Upper lobe of left lung (tissue), 6 donors: ENCODE data around the gene STUB1. TPM values are rescaled to one million over a fixed set of nuclear protein-coding genes. Genes with fewer than 3 reads are reported as not detected.

Experiments used
- ATAC-seq, 2 donors: fragments of 200-7000 bp; cut with Tn5 transposase; one replicate each; pipeline ENCODE4 v1.9.1; 2022; ENCODE audit warnings: mild to moderate bottlenecking in 2 of 2, moderate library complexity in 2 of 2; ENCODE audit not compliant: low FRiP score in 2 of 2
- DNase-seq, 2 donors: peaks; one replicate each; pipeline ENCODE4 v3.0.0-alpha.2; 2019 to 2020
- H3K27ac ChIP-seq, 4 donors: fragments of 200-600 bp; sonication (generic); one replicate each; pipeline ENCODE4 v1.5.1; 2016 to 2019
- H3K27me3 ChIP-seq, 4 donors: fragments of 200-600 bp; sonication (generic); one replicate each; pipeline ENCODE4 v1.5.1; 2017 to 2019
- H3K36me3 ChIP-seq, 4 donors: fragments of 200-600 bp; sonication (generic); one replicate each; pipeline ENCODE4 v1.5.1; 2016 to 2019
- H3K4me1 ChIP-seq, 4 donors: fragments of 200-600 bp; sonication (generic); one replicate each; pipeline ENCODE4 v1.5.1; 2018 to 2019
- H3K4me3 ChIP-seq, 4 donors: fragments of 200-600 bp; sonication (generic); one replicate each; pipeline ENCODE4 v1.5.1; 2017 to 2019; ENCODE audit warnings: mild to moderate bottlenecking in 2 of 4, moderate library complexity in 1 of 4
- H3K9me3 ChIP-seq, 4 donors: fragments of 200-600 bp; sonication (generic); one replicate each; pipeline ENCODE4 v1.5.1; 2018 to 2019
- EP300 ChIP-seq, 4 donors: sonication (generic); formaldehyde crosslinking; IDR thresholded peaks; one replicate each; pipeline ENCODE4 v1.5.1; 2017; ENCODE audit warnings: antibody characterized with exemption in 4 of 4, control low read depth in 2 of 4
- POLR2A ChIP-seq, 4 donors: fragments of 450-650 bp; IDR thresholded peaks; one replicate each; pipeline ENCODE4 v1.5.1; 2016 to 2017; ENCODE audit warnings: antibody characterized with exemption in 4 of 4, mild to moderate bottlenecking in 2 of 4
- POLR2AphosphoS5 ChIP-seq, 2 donors: sonication (generic); formaldehyde crosslinking; IDR thresholded peaks; one replicate each; pipeline ENCODE4 v1.5.1; 2017; ENCODE audit warnings: antibody characterized with exemption in 2 of 2
- WGBS, 2 donors: methylation state at CpG; one replicate each; pipeline ENCODE4 v1.1.5; 2017 to 2018; 5-methylcytosine and 5-hydroxymethylcytosine counted together
- total RNA-seq, 6 donors: library from RNA; depleted of rRNA in 4 of 6; stranded (reverse); fragments of >200 nt in 4 of 6; gene quantifications; one replicate each; pipeline versions ENCODE4 v1.1.0 to v1.2.1, GENCODE V29; 2016 to 2021
- TF ChIP-seq, protein P1 (sequence below), 6 experiments: fragments of 450-650 bp in 4 of 6; fragments of 200-600 bp in 2 of 6; sonication (generic) in 2 of 6; IDR thresholded peaks; one replicate each; pipeline ENCODE4 v1.5.1; 2016 to 2019; ENCODE audit warnings: antibody characterized with exemption in 6 of 6
- donor health status: DM: no; HTN: no; CAD: no; lungs with moderate emphysema.
- donor health status: DM: no; HTN: yes; CAD: no; lungs with severe emphysema.

STUB1 gene
- total RNA-seq, 6 donors from 2014 or later, result 101 to 186 (median 118) TPM

GRCh38 chr16:693766-694165, 13.6 kb downstream of the STUB1 start:
- Histone ChIP-seq H3K27ac (no peak overlapping the region), H3K36me3 (no peaks in the 10 kb centered on the region), H3K27me3 (peaks cover 0 to 41% (median 25%) of the 10 kb centered on the region in 4 donors), H3K4me3 (peak overlapping the region in 1 of 4 donors; percentile 47), H3K4me1 (peaks cover 33 to 48% (median 44%) of the 10 kb centered on the region in 4 donors), H3K9me3 (no peaks in the 10 kb centered on the region)
- ATAC-seq (no peak), DNase-seq (peak in 1 of 2 donors; percentile 76)
- 9 to 24% methylated on average over 10 to 25 of the region's 37 CpGs for WGBS, 2 donors
- TF ChIP-seq, protein P1, sequence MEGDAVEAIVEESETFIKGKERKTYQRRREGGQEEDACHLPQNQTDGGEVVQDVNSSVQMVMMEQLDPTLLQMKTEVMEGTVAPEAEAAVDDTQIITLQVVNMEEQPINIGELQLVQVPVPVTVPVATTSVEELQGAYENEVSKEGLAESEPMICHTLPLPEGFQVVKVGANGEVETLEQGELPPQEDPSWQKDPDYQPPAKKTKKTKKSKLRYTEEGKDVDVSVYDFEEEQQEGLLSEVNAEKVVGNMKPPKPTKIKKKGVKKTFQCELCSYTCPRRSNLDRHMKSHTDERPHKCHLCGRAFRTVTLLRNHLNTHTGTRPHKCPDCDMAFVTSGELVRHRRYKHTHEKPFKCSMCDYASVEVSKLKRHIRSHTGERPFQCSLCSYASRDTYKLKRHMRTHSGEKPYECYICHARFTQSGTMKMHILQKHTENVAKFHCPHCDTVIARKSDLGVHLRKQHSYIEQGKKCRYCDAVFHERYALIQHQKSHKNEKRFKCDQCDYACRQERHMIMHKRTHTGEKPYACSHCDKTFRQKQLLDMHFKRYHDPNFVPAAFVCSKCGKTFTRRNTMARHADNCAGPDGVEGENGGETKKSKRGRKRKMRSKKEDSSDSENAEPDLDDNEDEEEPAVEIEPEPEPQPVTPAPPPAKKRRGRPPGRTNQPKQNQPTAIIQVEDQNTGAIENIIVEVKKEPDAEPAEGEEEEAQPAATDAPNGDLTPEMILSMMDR (IDR thresholded peaks at IDR 0.05), result no peak
- TF ChIP-seq POLR2A (IDR thresholded peaks at IDR 0.05), result no peak
- no peak for TF ChIP-seq EP300 (IDR thresholded peaks at IDR 0.05)
- TF ChIP-seq POLR2AphosphoS5 (IDR thresholded peaks at IDR 0.05), result no peak

- ATAC-seq (no peak), DNase-seq (peak in 1 of 2 donors; percentile 81)
- Histone ChIP-seq H3K27ac (peak overlapping the region in 1 of 4 donors; percentile 30), H3K4me3 (peak overlapping the region in 3 of 4 donors; percentile 27 to 47 (median 47)), H3K4me1 (peaks cover 27 to 42% (median 38%) of the 10 kb centered on the region in 4 donors), H3K9me3 (no peaks in the 10 kb centered on the region), H3K36me3 (no peaks in the 10 kb centered on the region), H3K27me3 (peaks cover 0 to 41% (median 25%) of the 10 kb centered on the region in 4 donors)
- WGBS, 2 donors, result 6% methylated on average over 33 of the region's 64 CpGs; no CpG with 5 or more reads in 1 of the 2 donors
- TF ChIP-seq POLR2AphosphoS5 (IDR thresholded peaks at IDR 0.05) (no peak), EP300 (IDR thresholded peaks at IDR 0.05) (no peak)
Measured at GRCh38 chr16:694187-694862, 14.1 kb downstream of the STUB1 start.

- DNase-seq, result no peak
- no peaks in the 10 kb centered on the region for H3K36me3 ChIP-seq
- no peak for TF ChIP-seq EP300 (IDR thresholded peaks at IDR 0.05)
- no peak for TF ChIP-seq POLR2A (IDR thresholded peaks at IDR 0.05)
- no peak for TF ChIP-seq POLR2AphosphoS5 (IDR thresholded peaks at IDR 0.05)
- WGBS, 2 donors, result 0% methylated on average over 18 of the region's 37 CpGs; no CpG with 5 or more reads in 1 of the 2 donors
- ATAC-seq, result no peak
- H3K27ac ChIP-seq, result peak overlapping the region in 1 of 4 donors; percentile 30
- peaks cover 23 to 37% (median 32%) of the 10 kb centered on the region in 4 donors for H3K4me1 ChIP-seq
- H3K9me3 ChIP-seq, result no peaks in the 10 kb centered on the region
- H3K4me3 ChIP-seq, result peak overlapping the region in 3 of 4 donors; percentile 27 to 47 (median 47)
- peaks cover 0 to 45% (median 26%) of the 10 kb centered on the region in 4 donors for H3K27me3 ChIP-seq
Measured at GRCh38 chr16:694863-695354, 14.7 kb downstream of the STUB1 start.

- no peaks in the 10 kb centered on the region for H3K9me3 ChIP-seq
- peaks cover 21 to 35% (median 30%) of the 10 kb centered on the region in 4 donors for H3K4me1 ChIP-seq
- peaks cover 0 to 51% (median 30%) of the 10 kb centered on the region in 4 donors for H3K27me3 ChIP-seq
- H3K4me3 ChIP-seq, result peak overlapping the region; percentile 2 to 47 (median 37)
- peak in 1 of 2 donors; percentile 91 for DNase-seq
- 8 to 13% methylated on average over 4 to 35 of the region's 71 CpGs for WGBS, 2 donors
- H3K27ac ChIP-seq, result peak overlapping the region in 1 of 4 donors; percentile 56
- H3K36me3 ChIP-seq, result no peaks in the 10 kb centered on the region
- peak; percentile 11 to 13 for ATAC-seq
- no peak for TF ChIP-seq EP300 (IDR thresholded peaks at IDR 0.05)
- TF ChIP-seq, protein P1 (IDR thresholded peaks at IDR 0.05), result no peak
- no peak for TF ChIP-seq POLR2AphosphoS5 (IDR thresholded peaks at IDR 0.05)
- TF ChIP-seq POLR2A (IDR thresholded peaks at IDR 0.05), result no peak
Measured at GRCh38 chr16:695355-696089, 15.3 kb downstream of the STUB1 start.

DNA sequence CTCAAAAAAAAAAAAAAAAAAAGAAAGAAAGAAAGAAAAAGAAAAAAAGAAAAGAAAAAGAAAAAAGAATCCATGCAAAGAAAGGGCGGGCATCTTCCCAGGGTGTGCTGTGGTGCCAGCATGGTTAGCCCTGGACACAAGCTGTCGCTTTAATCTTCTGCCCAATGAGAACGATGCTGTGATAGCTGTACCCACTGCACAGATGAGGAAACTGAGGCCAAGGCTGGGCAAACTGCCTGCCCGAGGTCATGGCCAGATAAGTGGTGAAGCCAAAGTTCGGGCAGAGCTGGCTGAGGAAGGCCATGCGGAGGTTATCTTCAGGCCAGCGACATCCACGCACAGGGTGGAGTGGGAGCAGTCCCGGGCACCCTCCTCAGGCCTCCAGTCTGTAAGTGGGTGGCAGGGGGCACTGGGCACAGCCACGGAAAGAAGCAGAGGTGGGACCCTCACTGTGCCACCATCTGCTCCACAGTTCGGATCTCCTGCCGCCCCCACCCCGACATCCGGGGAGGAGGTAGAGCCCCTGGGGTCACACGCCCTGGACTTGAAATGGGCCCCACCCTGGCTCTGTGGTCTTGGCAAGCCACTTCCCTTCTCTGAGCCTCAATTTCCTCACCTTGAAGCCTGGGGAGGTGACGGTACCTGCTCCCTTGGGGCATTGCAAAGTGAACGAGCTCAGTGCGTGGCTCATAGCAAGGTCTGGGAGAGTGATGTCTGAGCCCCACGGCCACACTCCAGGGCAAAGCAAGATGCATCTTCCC, 18.9 kb downstream of the STUB1 start:
- Histone ChIP-seq H3K9me3 (no peaks in the 10 kb centered on the region), H3K4me3 (no peak overlapping the region), H3K4me1 (peaks cover 16 to 29% (median 22%) of the 10 kb centered on the region in 4 donors), H3K27me3 (peaks cover 2 to 70% (median 36%) of the 10 kb centered on the region in 4 donors), H3K27ac (no peak overlapping the region), H3K36me3 (no peaks in the 10 kb centered on the region)
- ATAC-seq, result no peak
- DNase-seq, result peak in 1 of 2 donors; percentile 48
- no peak for TF ChIP-seq POLR2AphosphoS5 (IDR thresholded peaks at IDR 0.05)
- no peak for TF ChIP-seq POLR2A (IDR thresholded peaks at IDR 0.05)
- TF ChIP-seq, protein P1 (IDR thresholded peaks at IDR 0.05), result no peak
- no peak for TF ChIP-seq EP300 (IDR thresholded peaks at IDR 0.05)
- WGBS, 2 donors, result 70% methylated on average over 14 to 16 of the region's 19 CpGs
